Fibroblast of skin of right biceps (primary cell): ENCODE measurements around the gene CD2AP.
"Not testable (repeated sequence)": the region's sequence is repeated elsewhere in the genome, so short reads cannot be mapped to it uniquely, and the experiment has no call there.

ENCODE experiments used
- DNase-seq: peaks from one replicate; pipeline ENCODE4 v3.0.0-alpha.2; 2013

Gene CD2AP

GRCh38 chr6:47464052-47464451 is 13.5 kb upstream of the CD2AP start:
- DNase-seq: no peak

GRCh38 chr6:47465117-47465516 is 12.5 kb upstream of the CD2AP start:
- no peak for DNase-seq

- no peak for DNase-seq
These were observed 5.7 kb upstream of the CD2AP start for GRCh38 chr6:47471911-47472310.

GRCh38 chr6:47473791-47474346 is 3.7 kb upstream of the CD2AP start:
- DNase-seq: no peak

- no peak for DNase-seq
These were observed 2.2 kb upstream of the CD2AP start for GRCh38 chr6:47475319-47475816.

- no peak for DNase-seq
These were observed 650 bp upstream of the CD2AP start for GRCh38 chr6:47476781-47477496.

- peak; percentile 31 for DNase-seq
These were observed 897 bp downstream of the CD2AP start for GRCh38 chr6:47478233-47479139.

- DNase-seq: peak; percentile 26
These were observed 1.5 kb downstream of the CD2AP start for GRCh38 chr6:47479140-47479508.

GRCh38 chr6:47479874-47480273 is 2.3 kb downstream of the CD2AP start:
- no peak for DNase-seq

GRCh38 chr6:47481213-47481612 is 3.6 kb downstream of the CD2AP start:
- DNase-seq: not testable (repeated sequence)

- no peak for DNase-seq
These were observed 4.2 kb downstream of the CD2AP start for GRCh38 chr6:47481806-47482205.

- DNase-seq: no peak
These were observed 5.9 kb downstream of the CD2AP start for GRCh38 chr6:47483516-47483852.

- peak; percentile 79 for DNase-seq
These were observed 6.4 kb downstream of the CD2AP start for GRCh38 chr6:47483853-47484546.

- DNase-seq: peak; percentile 98
These were observed 7.0 kb downstream of the CD2AP start for GRCh38 chr6:47484616-47485015.

GRCh38 chr6:47485083-47485482 is 7.5 kb downstream of the CD2AP start:
- DNase-seq: no peak

- DNase-seq: peak; percentile 33
These were observed 8.0 kb downstream of the CD2AP start for GRCh38 chr6:47485491-47486135.

- DNase-seq: no peak
These were observed 12.4 kb downstream of the CD2AP start for GRCh38 chr6:47489995-47490394.

GRCh38 chr6:47490676-47491075 is 13.1 kb downstream of the CD2AP start:
- no peak for DNase-seq

- no peak for DNase-seq
These were observed 14.8 kb downstream of the CD2AP start for GRCh38 chr6:47492355-47492754.

- no peak for DNase-seq
These were observed 17.6 kb downstream of the CD2AP start for GRCh38 chr6:47495207-47495606.

- DNase-seq: no peak
These were observed 18.5 kb downstream of the CD2AP start for GRCh38 chr6:47495954-47496545.

- no peak for DNase-seq
These were observed 19.5 kb downstream of the CD2AP start for GRCh38 chr6:47496935-47497579.
